ENCODE data around the gene UTP14A. TPM values are rescaled to one million over a fixed set of nuclear protein-coding genes. Genes with fewer than 3 reads are reported as not detected.

The UTP14A gene
- total RNA-seq, 1 experiment from 2014 or later, result 43.1 TPM

GRCh38 chrX:129938081-129938480 lies 32.1 kb downstream of the UTP14A start:
- no peaks in the 10 kb centered on the region for H3K9me3 Mint-ChIP-seq (ENCODE audit: low read depth, unreplicated experiment)
- CTCF ChIA-PET, result interaction anchor here (0.6 kb wide), 1 partner anchor 24 kb away, joined by 3 read pairs; no protein-coding TSS in a partner anchor
- no peaks in the 10 kb centered on the region for H3K4me1 Mint-ChIP-seq (ENCODE audit: low read depth, unreplicated experiment)
- no peak for TF ChIP-seq CTCF (IDR thresholded peaks at IDR 0.05; ENCODE audit: unreplicated experiment)
- no TSS peak for BruUV-seq (replicated peaks)
- H3K27ac Mint-ChIP-seq (ENCODE audit: unreplicated experiment), result no peak overlapping the region
- H3K27me3 Mint-ChIP-seq (ENCODE audit: unreplicated experiment), result peaks cover 66% of the 10 kb centered on the region
- DNase-seq, result no peak
- peaks cover 6% of the 10 kb centered on the region for H3K36me3 Mint-ChIP-seq (ENCODE audit: insufficient read depth, unreplicated experiment)
- intact Hi-C loops (cut with micrococcal nuclease; ENCODE audit: unreplicated experiment), result loop anchor here (10.0 kb wide), 1 partner anchor 47 kb away; the partner anchor contains the start of gene BCORL1
- H3K4me3 Mint-ChIP-seq (ENCODE audit: low read depth, unreplicated experiment), result no peak overlapping the region

DNA sequence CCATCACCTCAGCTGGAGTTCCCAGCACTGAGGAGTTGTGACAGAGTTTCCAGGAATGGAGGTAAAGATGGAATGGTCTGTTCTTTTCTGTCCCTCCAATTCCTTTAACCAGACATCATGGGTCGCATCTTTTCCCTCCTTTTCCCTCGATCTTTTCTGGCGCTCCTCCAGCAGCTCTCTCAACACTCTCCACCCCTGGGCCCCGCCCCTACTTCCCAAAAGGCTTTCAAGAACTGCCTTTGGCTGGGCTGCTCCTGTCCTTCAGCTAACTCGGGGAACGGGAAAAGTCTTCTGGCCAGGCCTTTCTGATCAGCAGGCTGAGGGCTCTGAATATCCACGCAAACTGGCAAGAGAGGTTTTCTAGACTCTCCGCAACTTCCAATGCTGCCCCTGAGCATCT lies 34.0 kb downstream of the UTP14A start:
- no peaks in the 10 kb centered on the region for H3K9me3 Mint-ChIP-seq (ENCODE audit: low read depth, unreplicated experiment)

DNA sequence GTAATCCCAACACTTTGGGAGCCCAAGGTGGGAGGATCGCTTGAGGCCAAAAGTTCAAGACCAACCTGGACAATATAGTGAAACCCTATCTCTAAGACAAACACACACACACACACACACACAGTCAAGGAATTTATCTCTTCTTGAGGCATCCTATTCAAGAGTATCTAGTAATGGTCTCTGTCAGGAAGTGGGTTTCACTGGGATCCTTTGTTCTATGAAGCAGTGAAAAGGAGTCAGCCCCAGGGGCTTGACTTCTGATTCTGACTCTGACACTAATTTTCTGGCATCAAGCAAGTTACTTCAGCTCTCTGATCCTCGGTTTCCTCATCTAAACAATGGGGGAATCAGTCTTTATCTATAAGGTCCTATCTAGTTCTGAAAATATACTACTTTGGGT lies 34.8 kb downstream of the UTP14A start:
- Mint-ChIP-seq H3K4me1 (ENCODE audit: low read depth, unreplicated experiment) (no peaks in the 10 kb centered on the region), H3K36me3 (ENCODE audit: insufficient read depth, unreplicated experiment) (no peaks in the 10 kb centered on the region), H3K27me3 (ENCODE audit: unreplicated experiment) (peaks cover 44% of the 10 kb centered on the region), H3K4me3 (ENCODE audit: low read depth, unreplicated experiment) (no peak overlapping the region), H3K27ac (ENCODE audit: unreplicated experiment) (no peak overlapping the region), H3K9me3 (ENCODE audit: low read depth, unreplicated experiment) (no peaks in the 10 kb centered on the region)
- no TSS peak for BruUV-seq (replicated peaks)
- DNase-seq, result no peak
- no peak for TF ChIP-seq CTCF (IDR thresholded peaks at IDR 0.05; ENCODE audit: unreplicated experiment)
- intact Hi-C loops (cut with micrococcal nuclease; ENCODE audit: unreplicated experiment), result no loop called here
- CTCF ChIA-PET, result no interaction called here

More for the DNA sequence above, 34.0 kb downstream of the UTP14A start:
- CTCF ChIA-PET, result no interaction called here
- Mint-ChIP-seq H3K36me3 (ENCODE audit: insufficient read depth, unreplicated experiment) (no peaks in the 10 kb centered on the region), H3K4me3 (ENCODE audit: low read depth, unreplicated experiment) (no peak overlapping the region), H3K27me3 (ENCODE audit: unreplicated experiment) (peaks cover 47% of the 10 kb centered on the region), H3K4me1 (ENCODE audit: low read depth, unreplicated experiment) (no peaks in the 10 kb centered on the region), H3K27ac (ENCODE audit: unreplicated experiment) (no peak overlapping the region)
- intact Hi-C loops (cut with micrococcal nuclease; ENCODE audit: unreplicated experiment), result loop anchor here (10.0 kb wide), 1 partner anchor 45 kb away; the partner anchor contains the start of gene BCORL1
- no TSS peak for BruUV-seq (replicated peaks)
- no peak for DNase-seq
- no peak for TF ChIP-seq CTCF (IDR thresholded peaks at IDR 0.05; ENCODE audit: unreplicated experiment)

GRCh38 chrX:129945131-129945530 lies 39.2 kb downstream of the UTP14A start:
- H3K9me3 Mint-ChIP-seq (ENCODE audit: low read depth, unreplicated experiment), result no peaks in the 10 kb centered on the region
- BruUV-seq (replicated peaks), result no TSS peak
- H3K4me1 Mint-ChIP-seq (ENCODE audit: low read depth, unreplicated experiment), result no peaks in the 10 kb centered on the region
- H3K27ac Mint-ChIP-seq (ENCODE audit: unreplicated experiment), result no peak overlapping the region
- H3K27me3 Mint-ChIP-seq (ENCODE audit: unreplicated experiment), result peaks cover 11% of the 10 kb centered on the region
- no peak for DNase-seq
- intact Hi-C loops (cut with micrococcal nuclease; ENCODE audit: unreplicated experiment), result no loop called here
- no peak overlapping the region for H3K4me3 Mint-ChIP-seq (ENCODE audit: low read depth, unreplicated experiment)
- H3K36me3 Mint-ChIP-seq (ENCODE audit: insufficient read depth, unreplicated experiment), result no peaks in the 10 kb centered on the region
- CTCF ChIA-PET, result no interaction called here
- TF ChIP-seq CTCF (IDR thresholded peaks at IDR 0.05; ENCODE audit: unreplicated experiment), result no peak
